ENCODE measurements around the gene TNNT2.

The TNNT2 gene

GRCh38 chr1:201401700-201402099 lies 24.2 kb upstream of the TNNT2 start:
- no peak for DNase-seq

GRCh38 chr1:201400852-201401230 lies 23.4 kb upstream of the TNNT2 start:
- DNase-seq = no peak

GRCh38 chr1:201400212-201400851 lies 22.9 kb upstream of the TNNT2 start:
- DNase-seq = no peak

GRCh38 chr1:201399352-201400126 lies 22.1 kb upstream of the TNNT2 start:
- DNase-seq = no peak

GRCh38 chr1:201399018-201399351 lies 21.5 kb upstream of the TNNT2 start, which contains the start of gene LAD1:
TSS of gene LAD1 (minus strand) at chr1:201399324. CDS start at chr1:201399306, 18 bp downstream.
- no peak for DNase-seq

- DNase-seq = no peak
Measured at GRCh38 chr1:201397675-201398074, 20.2 kb upstream of the TNNT2 start.

GRCh38 chr1:201396861-201397464 lies 19.5 kb upstream of the TNNT2 start:
- no peak for DNase-seq

GRCh38 chr1:201395936-201396335 lies 18.5 kb upstream of the TNNT2 start:
- no peak for DNase-seq

GRCh38 chr1:201394591-201394990 lies 17.1 kb upstream of the TNNT2 start:
- DNase-seq = no peak

- DNase-seq = no peak
Measured at GRCh38 chr1:201393076-201393475, 15.6 kb upstream of the TNNT2 start.

- DNase-seq = no peak
Measured at GRCh38 chr1:201391651-201392511, 14.4 kb upstream of the TNNT2 start.

- DNase-seq = no peak
Measured at GRCh38 chr1:201391225-201391624, 13.7 kb upstream of the TNNT2 start.

- no peak for DNase-seq
Measured at GRCh38 chr1:201389051-201389450, 11.6 kb upstream of the TNNT2 start.

- no peak for DNase-seq
Measured at GRCh38 chr1:201386208-201386607, 8.7 kb upstream of the TNNT2 start.

GRCh38 chr1:201385299-201385891 lies 7.9 kb upstream of the TNNT2 start:
- DNase-seq = no peak

- DNase-seq = no peak
Measured at GRCh38 chr1:201384406-201384782, 6.9 kb upstream of the TNNT2 start.

GRCh38 chr1:201383647-201384405 lies 6.3 kb upstream of the TNNT2 start:
- DNase-seq = no peak

GRCh38 chr1:201381130-201381529 lies 3.6 kb upstream of the TNNT2 start:
- DNase-seq = no peak

- DNase-seq = no peak
Measured at GRCh38 chr1:201379733-201380242, 2.3 kb upstream of the TNNT2 start.

- DNase-seq = no peak
Measured at GRCh38 chr1:201378804-201379203, 1.3 kb upstream of the TNNT2 start.

GRCh38 chr1:201376464-201377374 lies 761 bp downstream of the TNNT2 start:
- DNase-seq = no peak

Data from GDM1 (cell line).